Lower leg skin (tissue), 4 donors: ENCODE data around the gene COPB1. TPM values are rescaled to one million over a fixed set of nuclear protein-coding genes. Genes with fewer than 3 reads are reported as not detected.

ENCODE experiments used
- DNase-seq, 2 donors: peaks; one replicate each; pipeline ENCODE4 v3.0.0-alpha.2; 2019; ENCODE audit warnings: low spot score in 2 of 2
- H3K4me3 ChIP-seq: fragments of 200-600 bp; sonication (generic); 2 replicates; pipeline ENCODE4 v1.5.1; 2017; ENCODE audit warnings: mild to moderate bottlenecking, low read depth; ENCODE audit not compliant: poor library complexity, severe bottlenecking
- POLR2A ChIP-seq, 2 donors: fragments of 450-650 bp; IDR thresholded peaks; one replicate each; pipeline ENCODE4 v1.6.1; 2016 to 2017; ENCODE audit warnings: antibody characterized with exemption in 2 of 2, mild to moderate bottlenecking in 1 of 2, moderate library complexity in 1 of 2
- WGBS, 2 donors: methylation state at CpG; one replicate each; pipeline ENCODE4 v1.1.5; 2018; 5-methylcytosine and 5-hydroxymethylcytosine counted together
- intact Hi-C: fragments of 100-400 bp; cut with DNase I; formaldehyde crosslinking; loops from one replicate; pipeline ENCODE4 v1.15.0; 2023; ENCODE audit warnings: low total_unique reads
- total RNA-seq, 4 donors: library from RNA; depleted of rRNA; stranded (reverse); fragments of >200 nt; gene quantifications; one replicate each; pipeline ENCODE4 v1.1.0, GENCODE V29; 2016
- TF ChIP-seq, protein P1 (sequence below), 3 donors: fragments of 450-650 bp; IDR thresholded peaks; one replicate each; pipeline ENCODE4 v1.5.1; 2016; ENCODE audit warnings: antibody characterized with exemption in 3 of 3, mild to moderate bottlenecking in 3 of 3, moderate library complexity in 2 of 3

COPB1 gene
- total RNA-seq, 4 donors from 2014 or later = 59.8 to 74.8 (median 65.0) TPM

DNA sequence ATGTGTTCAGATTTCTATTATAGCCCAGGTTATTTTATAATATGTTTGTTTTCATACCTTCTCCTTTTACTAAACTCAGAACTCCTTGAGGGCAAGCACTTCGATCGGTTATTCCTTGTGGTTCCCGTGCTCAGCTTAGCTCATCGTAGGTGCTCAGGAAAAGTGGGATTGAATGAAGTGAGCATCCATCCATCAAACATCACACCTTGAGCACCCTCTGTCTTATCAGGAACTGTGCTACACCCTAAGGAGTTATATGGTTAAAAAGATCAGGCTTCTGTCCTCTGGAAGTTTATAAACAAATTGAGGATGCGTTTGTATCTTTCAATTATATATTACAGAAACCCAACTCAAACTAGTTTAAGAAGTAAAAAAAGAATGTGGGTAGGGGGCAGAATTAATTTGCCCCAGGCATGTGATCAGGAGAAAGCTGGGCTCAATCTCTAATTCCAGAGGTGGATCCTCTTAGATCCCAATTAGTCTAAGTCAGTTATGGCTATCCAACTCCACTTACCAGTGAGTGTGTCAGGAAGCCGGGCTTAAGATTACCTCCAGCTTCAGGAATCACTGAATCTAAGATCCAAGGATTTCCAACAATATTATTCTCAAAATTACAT lies 80.7 kb downstream of the COPB1 start:
- intact Hi-C loops = no loop called here
- no peak for DNase-seq
- TF ChIP-seq, protein P1, sequence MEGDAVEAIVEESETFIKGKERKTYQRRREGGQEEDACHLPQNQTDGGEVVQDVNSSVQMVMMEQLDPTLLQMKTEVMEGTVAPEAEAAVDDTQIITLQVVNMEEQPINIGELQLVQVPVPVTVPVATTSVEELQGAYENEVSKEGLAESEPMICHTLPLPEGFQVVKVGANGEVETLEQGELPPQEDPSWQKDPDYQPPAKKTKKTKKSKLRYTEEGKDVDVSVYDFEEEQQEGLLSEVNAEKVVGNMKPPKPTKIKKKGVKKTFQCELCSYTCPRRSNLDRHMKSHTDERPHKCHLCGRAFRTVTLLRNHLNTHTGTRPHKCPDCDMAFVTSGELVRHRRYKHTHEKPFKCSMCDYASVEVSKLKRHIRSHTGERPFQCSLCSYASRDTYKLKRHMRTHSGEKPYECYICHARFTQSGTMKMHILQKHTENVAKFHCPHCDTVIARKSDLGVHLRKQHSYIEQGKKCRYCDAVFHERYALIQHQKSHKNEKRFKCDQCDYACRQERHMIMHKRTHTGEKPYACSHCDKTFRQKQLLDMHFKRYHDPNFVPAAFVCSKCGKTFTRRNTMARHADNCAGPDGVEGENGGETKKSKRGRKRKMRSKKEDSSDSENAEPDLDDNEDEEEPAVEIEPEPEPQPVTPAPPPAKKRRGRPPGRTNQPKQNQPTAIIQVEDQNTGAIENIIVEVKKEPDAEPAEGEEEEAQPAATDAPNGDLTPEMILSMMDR (IDR thresholded peaks at IDR 0.05) = no peak
- TF ChIP-seq POLR2A (IDR thresholded peaks at IDR 0.05) = no peak
- 84 to 89% methylated on average over 6 of the region's 6 CpGs for WGBS, 2 donors
- no peak overlapping the region for H3K4me3 ChIP-seq

GRCh38 chr11:14417617-14418374 lies 81.8 kb downstream of the COPB1 start:
- no peak for DNase-seq
- 68 to 71% methylated on average over 4 of the region's 4 CpGs for WGBS, 2 donors
- TF ChIP-seq, protein P1 (IDR thresholded peaks at IDR 0.05) = no peak
- no peak for TF ChIP-seq POLR2A (IDR thresholded peaks at IDR 0.05)
- H3K4me3 ChIP-seq = no peak overlapping the region
- intact Hi-C loops = no loop called here

- TF ChIP-seq POLR2A (IDR thresholded peaks at IDR 0.05) = no peak
- TF ChIP-seq, protein P1 (IDR thresholded peaks at IDR 0.05) = no peak
- H3K4me3 ChIP-seq = no peak overlapping the region
- WGBS, 2 donors = 80 to 90% methylated on average over 4 of the region's 4 CpGs
- intact Hi-C loops = no loop called here
- no peak for DNase-seq
These were observed 82.4 kb downstream of the COPB1 start for GRCh38 chr11:14417186-14417585.

DNA sequence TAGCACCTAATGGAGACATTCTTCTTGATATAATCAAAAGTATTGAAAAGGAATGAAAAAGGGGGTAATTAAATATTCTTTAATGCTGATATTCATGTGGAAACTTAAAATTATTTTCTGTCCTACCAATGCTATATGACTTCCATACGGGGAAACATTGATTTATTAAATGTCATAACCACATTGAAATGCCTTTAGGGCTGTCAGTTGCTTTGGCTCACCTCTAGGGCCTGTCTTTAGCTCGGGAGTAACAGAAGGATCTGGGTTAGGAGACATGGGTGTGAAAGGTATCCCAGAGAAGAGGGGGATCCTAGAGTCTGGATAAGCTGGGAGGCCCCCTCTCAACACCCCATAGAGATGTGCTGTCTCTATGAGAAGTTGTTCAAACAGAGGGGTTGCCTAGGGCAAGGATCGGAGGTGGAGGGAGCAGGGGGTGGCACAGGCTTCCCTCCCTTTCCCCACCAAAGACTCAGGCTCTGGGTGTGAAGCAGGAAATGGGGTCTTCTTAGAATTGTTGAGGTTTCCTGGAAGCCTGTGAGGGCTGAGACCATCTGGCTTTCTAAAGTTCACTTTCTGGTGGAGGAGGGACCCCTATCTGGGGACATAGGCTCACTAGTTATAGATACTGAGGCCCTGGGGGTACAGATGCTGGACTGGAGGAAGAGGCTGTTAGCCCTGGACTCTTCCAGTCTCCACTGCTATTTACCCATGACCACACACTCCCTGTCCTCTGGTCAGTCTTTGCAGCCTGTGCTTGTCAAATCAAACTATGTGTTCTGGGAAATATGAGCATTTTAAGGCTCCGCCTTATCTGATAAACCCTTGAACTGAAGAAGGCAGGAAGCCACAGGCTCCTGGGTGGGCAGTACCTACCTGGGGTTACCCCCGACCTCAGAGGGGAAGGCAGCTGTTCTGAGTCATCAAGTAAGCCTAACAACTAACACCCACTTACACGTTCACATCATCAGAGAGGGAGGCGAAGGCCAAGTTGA lies 84.8 kb downstream of the COPB1 start:
- no peak overlapping the region for H3K4me3 ChIP-seq
- no peak for DNase-seq
- TF ChIP-seq, protein P1 (IDR thresholded peaks at IDR 0.05) = no peak
- TF ChIP-seq POLR2A (IDR thresholded peaks at IDR 0.05) = no peak
- WGBS, 2 donors = 56 to 68% methylated on average over 7 of the region's 7 CpGs
- intact Hi-C loops = no loop called here

DNA sequence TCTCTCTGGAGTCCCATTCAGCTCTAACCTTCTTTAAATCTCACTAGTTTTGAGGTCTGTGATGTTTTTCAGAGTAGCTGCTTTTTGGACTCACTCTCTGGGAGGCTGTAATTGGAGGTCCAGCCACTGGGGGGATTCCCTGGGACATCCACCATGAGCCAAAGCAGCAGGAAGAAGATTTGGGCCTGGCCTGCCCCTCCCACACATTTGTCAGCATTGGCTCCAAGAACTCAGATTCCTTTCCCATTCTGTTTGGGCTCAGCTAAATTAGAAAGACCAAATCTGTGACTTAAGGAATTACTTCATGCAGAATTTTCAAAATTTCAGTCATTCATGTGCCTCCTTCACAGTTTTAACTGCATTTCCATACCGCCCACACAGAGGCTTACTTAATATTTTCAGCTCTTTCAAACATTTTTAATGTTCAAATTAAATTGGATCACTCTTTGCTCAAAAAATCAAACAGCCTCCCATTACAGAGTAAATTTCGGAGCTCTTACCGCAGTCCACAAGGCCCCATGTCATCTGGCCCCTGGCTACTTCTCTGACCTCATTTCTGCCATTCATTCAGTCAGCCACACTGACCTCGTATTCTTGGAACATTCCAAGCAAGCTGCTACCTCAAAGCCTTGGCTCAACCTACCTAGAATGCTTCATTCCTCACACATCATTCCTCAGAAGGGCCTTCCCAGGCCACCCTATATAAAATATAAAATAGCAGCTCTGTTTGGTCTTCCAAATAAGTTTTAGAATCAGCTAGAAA lies 86.1 kb downstream of the COPB1 start:
- WGBS, 2 donors = 66 to 67% methylated on average over 4 of the region's 4 CpGs
- intact Hi-C loops = no loop called here

More for the DNA sequence above, 86.1 kb downstream of the COPB1 start:
- H3K4me3 ChIP-seq = no peak overlapping the region
- no peak for DNase-seq
- TF ChIP-seq, protein P1 (IDR thresholded peaks at IDR 0.05) = no peak
